Parathyroid adenoma (tissue), 2 donors: ENCODE measurements around the gene MAFF.
"Not testable (repeated sequence)": the region's sequence is repeated elsewhere in the genome, so short reads cannot be mapped to it uniquely, and the experiment has no call there.

ENCODE experiments used
- H2AFZ ChIP-seq: fragments of 300-600 bp; sonication (generic); one replicate; pipeline ENCODE4 v1.7.0; 2017; ENCODE audit warnings: antibody characterized with exemption, mild to moderate bottlenecking
- H3K27ac ChIP-seq: fragments of 300-600 bp; sonication (generic); one replicate; pipeline ENCODE4 v1.7.0; 2017
- H3K27me3 ChIP-seq: fragments of 300-600 bp; sonication (generic); one replicate; pipeline ENCODE4 v1.7.0; 2017; ENCODE audit warnings: low read length; ENCODE audit not compliant: control insufficient read depth, insufficient read depth
- H3K36me3 ChIP-seq: fragments of 300-600 bp; sonication (generic); one replicate; pipeline ENCODE4 v1.7.0; 2017; ENCODE audit warnings: low read length; ENCODE audit not compliant: control insufficient read depth, insufficient read depth
- H3K4me1 ChIP-seq: fragments of 300-600 bp; sonication (generic); one replicate; pipeline ENCODE4 v1.7.0; 2017; ENCODE audit warnings: control low read depth
- H3K4me2 ChIP-seq: fragments of 300-600 bp; sonication (generic); one replicate; pipeline ENCODE4 v1.7.0; 2017; ENCODE audit warnings: low read length
- H3K4me3 ChIP-seq: fragments of 300-600 bp; sonication (generic); one replicate; pipeline ENCODE4 v1.7.0; 2017; ENCODE audit warnings: low read depth, low read length
- H3K79me2 ChIP-seq: fragments of 300-600 bp; sonication (generic); one replicate; pipeline ENCODE4 v1.7.0; 2017; ENCODE audit warnings: control low read depth
- H3K9ac ChIP-seq: fragments of 300-600 bp; sonication (generic); one replicate; pipeline ENCODE4 v1.7.0; 2017; ENCODE audit warnings: mild to moderate bottlenecking
- H3K9me3 ChIP-seq: fragments of 300-600 bp; sonication (generic); one replicate; pipeline ENCODE4 v1.7.0; 2017; ENCODE audit warnings: low read length; ENCODE audit not compliant: control insufficient read depth
- TF ChIP-seq, protein P1 (sequence below): fragments of 300-600 bp; sonication (generic); IDR thresholded peaks from one replicate; pipeline ENCODE4 v1.7.0; 2017; ENCODE audit warnings: antibody characterized with exemption, mild to moderate bottlenecking
- donor health status: primary hyperparathyroidism.

The MAFF gene

DNA sequence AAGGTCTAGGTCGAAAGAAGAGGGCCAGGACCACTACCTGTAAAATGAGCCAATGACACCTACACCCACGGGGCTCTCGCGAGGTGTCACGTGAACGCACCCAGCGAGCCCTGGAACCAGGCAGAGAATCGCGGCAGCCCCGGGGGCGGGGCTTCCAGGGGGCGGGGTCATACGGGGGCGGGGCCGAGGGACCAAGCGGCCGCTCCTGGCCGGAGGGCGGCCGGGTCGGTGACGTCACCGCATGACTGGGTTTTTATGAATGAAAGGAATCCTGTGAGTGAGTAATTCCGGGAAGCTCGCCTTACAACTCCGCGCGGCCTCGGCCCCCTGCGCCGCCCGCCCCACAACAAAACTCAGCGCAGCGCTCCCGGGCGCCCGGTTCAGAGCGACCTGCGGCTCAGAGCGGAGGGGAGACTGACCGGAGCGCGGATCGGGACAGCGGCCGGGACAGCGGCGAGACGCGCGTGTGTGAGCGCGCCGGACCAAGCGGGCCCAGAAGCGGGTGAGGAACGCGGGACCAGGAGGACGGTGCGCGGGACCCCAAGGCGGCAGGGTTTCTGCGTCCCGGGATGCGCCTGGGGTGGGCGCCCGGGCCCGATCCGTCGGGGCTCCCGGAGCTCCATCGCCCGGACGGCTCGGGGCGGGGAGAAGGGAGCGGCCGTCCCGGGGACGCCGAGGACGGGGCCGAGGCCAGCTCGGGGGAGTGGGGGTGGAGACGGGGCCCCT lies at the start of gene MAFF:
MAFF (plus strand) TSS at position 284 of the 726 bp plus-strand sequence. CDS start 11,860 bp downstream, outside the sequence.
- peak within 1 kb of the TSS; percentile 88 for H3K27ac ChIP-seq
- H3K4me1 ChIP-seq: no peaks in the 10 kb centered on the region
- peak within 1 kb of the TSS; percentile 99 for H3K4me2 ChIP-seq
- no peaks in the 10 kb centered on the region for H3K27me3 ChIP-seq
- H3K4me3 ChIP-seq: peak within 1 kb of the TSS; percentile 64
- H3K9me3 ChIP-seq: no peaks in the 10 kb centered on the region
- peak within 1 kb of the TSS; percentile 76 for H2AFZ ChIP-seq
- H3K79me2 ChIP-seq: no peaks in the 10 kb centered on the region
- no peak within 1 kb of the TSS for H3K9ac ChIP-seq
- TF ChIP-seq, protein P1, sequence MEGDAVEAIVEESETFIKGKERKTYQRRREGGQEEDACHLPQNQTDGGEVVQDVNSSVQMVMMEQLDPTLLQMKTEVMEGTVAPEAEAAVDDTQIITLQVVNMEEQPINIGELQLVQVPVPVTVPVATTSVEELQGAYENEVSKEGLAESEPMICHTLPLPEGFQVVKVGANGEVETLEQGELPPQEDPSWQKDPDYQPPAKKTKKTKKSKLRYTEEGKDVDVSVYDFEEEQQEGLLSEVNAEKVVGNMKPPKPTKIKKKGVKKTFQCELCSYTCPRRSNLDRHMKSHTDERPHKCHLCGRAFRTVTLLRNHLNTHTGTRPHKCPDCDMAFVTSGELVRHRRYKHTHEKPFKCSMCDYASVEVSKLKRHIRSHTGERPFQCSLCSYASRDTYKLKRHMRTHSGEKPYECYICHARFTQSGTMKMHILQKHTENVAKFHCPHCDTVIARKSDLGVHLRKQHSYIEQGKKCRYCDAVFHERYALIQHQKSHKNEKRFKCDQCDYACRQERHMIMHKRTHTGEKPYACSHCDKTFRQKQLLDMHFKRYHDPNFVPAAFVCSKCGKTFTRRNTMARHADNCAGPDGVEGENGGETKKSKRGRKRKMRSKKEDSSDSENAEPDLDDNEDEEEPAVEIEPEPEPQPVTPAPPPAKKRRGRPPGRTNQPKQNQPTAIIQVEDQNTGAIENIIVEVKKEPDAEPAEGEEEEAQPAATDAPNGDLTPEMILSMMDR: no peak
- H3K36me3 ChIP-seq: no peaks in the 10 kb centered on the region

DNA sequence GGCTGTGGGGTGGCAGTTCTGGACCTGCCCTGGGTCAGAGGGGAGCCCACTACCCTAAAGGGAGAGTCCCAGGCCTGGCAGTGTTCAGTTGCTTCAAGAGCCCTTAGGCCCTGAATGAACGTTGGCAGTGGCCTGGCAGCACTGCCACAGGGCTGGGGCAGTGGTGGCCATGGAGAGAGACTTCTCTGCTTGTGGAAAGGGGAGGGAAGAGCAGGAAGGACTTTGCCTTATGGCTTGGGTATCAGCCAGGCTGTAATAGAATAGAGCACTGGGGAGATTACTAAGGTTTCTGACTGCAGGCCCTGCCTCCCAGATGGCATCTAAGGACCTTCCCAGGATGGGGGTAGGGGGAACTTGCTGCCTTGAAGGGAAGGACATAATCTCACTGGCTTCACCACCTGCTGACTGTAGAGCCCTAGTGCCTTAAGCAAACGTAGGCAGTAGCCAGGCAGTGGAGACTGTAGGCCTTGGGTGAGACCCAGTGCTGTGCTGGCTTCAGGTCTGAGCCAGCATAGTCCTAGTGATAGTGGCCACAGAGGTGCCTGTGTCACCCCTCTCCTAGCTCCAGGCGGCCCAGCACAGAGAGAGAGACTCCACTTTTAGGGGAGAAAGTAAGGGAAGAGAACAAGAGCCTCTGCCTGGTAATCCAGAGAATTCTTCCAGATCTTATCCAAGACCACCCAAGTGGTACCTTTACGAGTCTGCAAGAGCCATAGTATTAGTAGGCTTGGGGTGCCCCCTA lies 47.8 kb upstream of the MAFF start:
- no peaks in the 10 kb centered on the region for H3K9me3 ChIP-seq
- H3K9ac ChIP-seq: no peak overlapping the region
- no peaks in the 10 kb centered on the region for H3K36me3 ChIP-seq
- TF ChIP-seq, protein P1: no peak
- H3K27me3 ChIP-seq: no peaks in the 10 kb centered on the region
- H3K4me2 ChIP-seq: no peak overlapping the region
- no peaks in the 10 kb centered on the region for H3K79me2 ChIP-seq
- H3K4me3 ChIP-seq: no peak overlapping the region
- H2AFZ ChIP-seq: no peak overlapping the region
- no peaks in the 10 kb centered on the region for H3K4me1 ChIP-seq
- H3K27ac ChIP-seq: no peak overlapping the region

DNA sequence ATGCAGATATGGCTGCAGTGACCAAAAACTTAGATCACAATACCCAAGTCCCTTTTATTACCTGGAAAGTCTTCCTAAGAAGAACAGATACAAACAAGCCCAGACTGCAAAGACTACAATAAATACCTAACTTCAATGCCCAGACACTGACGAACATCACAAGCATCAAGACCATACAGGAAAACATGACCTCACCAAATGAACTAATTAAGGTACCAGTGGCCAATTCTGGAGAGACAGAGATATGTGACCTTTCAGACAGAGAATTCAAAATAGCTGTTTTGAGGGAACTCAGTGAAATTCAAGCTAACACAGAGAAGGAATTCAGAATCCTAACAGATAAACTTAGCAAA lies 47.3 kb upstream of the MAFF start:
- not testable (repeated sequence) for H3K4me1 ChIP-seq, H3K9ac ChIP-seq, H3K79me2 ChIP-seq, H3K9me3 ChIP-seq, H3K4me2 ChIP-seq, H3K27me3 ChIP-seq, H3K27ac ChIP-seq, H3K4me3 ChIP-seq, H3K36me3 ChIP-seq, H2AFZ ChIP-seq

DNA sequence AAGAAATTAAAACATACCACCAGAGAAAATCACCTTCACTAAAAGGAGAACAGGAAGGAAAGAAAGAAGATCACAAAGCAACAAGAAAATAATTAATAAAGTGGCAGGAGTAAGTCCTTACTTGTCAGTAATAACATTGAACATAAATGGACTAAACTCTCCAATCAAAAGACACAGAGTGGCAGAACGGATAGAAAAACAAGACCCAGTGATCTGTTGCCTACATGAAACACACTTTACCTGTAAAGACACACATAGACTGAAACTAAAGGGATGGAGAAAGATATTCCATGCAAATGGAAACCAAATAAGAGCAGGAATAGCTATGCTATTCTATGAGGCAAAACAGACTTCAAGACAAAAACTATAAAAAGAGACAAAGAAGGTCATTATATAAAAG lies 46.1 kb upstream of the MAFF start:
- TF ChIP-seq, protein P1: no peak
- Histone ChIP-seq H3K9me3 (no peaks in the 10 kb centered on the region), H3K27me3 (no peaks in the 10 kb centered on the region), H3K9ac (no peak overlapping the region), H3K79me2 (no peaks in the 10 kb centered on the region), H3K4me1 (no peaks in the 10 kb centered on the region), H2AFZ (no peak overlapping the region), H3K4me3 (no peak overlapping the region), H3K36me3 (no peaks in the 10 kb centered on the region), H3K27ac (no peak overlapping the region), H3K4me2 (no peak overlapping the region)

DNA sequence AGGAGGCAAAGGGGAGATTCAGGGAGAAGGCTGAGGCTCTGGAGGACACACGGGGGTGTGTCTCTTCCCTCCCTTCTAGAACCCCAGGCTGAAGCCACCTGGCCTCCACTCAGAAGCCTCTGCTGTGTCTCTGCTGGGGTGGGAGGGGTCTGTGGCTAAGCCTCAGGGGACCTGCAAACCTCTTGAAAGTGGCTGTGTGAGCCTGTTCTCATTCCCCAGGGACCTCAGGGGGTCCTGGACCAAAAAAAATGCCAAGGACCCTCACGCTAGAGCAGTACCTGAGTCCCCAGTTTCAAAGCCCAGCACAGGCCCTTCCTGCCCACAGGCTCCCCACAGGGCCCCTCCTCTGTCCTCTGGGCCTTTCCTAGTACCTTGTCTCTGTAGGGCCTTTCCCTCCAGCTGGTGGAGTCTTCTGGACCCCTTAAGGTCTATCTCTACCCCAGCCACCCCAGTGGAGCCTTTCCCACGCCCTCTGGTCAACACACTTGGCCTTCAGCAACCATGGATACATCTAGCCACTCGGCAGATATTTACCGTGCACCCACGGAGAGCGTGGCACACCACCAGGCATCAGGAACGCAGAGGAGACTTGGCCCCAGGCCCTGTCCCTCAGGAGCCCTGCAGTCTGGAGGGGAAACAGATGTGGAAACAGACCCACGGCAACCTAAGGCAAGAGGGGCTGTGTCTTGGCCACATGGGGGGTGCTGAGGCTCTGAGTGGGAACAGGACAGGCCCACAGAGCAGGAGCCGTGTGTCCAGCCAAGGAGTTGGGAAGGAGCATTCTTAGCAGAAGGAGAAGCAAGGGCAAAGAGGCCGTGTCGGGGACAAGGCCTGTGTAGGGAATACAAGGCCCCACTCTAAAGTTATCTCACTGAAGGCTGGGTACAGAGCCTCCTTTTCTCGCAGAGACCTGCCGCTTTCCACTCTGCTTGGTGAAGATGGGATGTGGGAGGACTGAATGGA lies 38.6 kb upstream of the MAFF start:
- Histone ChIP-seq H3K36me3 (no peaks in the 10 kb centered on the region), H3K4me2 (no peak overlapping the region), H3K4me1 (no peaks in the 10 kb centered on the region), H3K27ac (no peak overlapping the region), H3K9me3 (no peaks in the 10 kb centered on the region), H2AFZ (no peak overlapping the region), H3K79me2 (no peaks in the 10 kb centered on the region), H3K4me3 (no peak overlapping the region), H3K9ac (no peak overlapping the region), H3K27me3 (no peaks in the 10 kb centered on the region)
- TF ChIP-seq, protein P1: no peak
